ENCODE data around the gene RPS21. TPM values are rescaled to one million over a fixed set of nuclear protein-coding genes. Genes with fewer than 3 reads are reported as not detected.

RPS21 gene
- total and polyA plus RNA-seq, 2 of the 13 experiments (the other 11 are each of a cell fraction or from before 2014, with no cell fraction given): 2,647 to 11,063 TPM

- TF ChIP-seq ZBTB10 (CRISPR knock-in tag; IDR thresholded peaks at IDR 0.05; ENCODE audit: borderline replicate concordance) (peak; percentile 51; the same call in 1 of the 2 replicates), NFIB (CRISPR knock-in tag; IDR thresholded peaks at IDR 0.05; ENCODE audit: borderline replicate concordance) (peak; percentile 50), MAFF (IDR thresholded peaks at IDR 0.05; ENCODE audit: low read depth, low read length) (peak; percentile 33; the same call in 1 of the 2 replicates), MLLT10 (CRISPR knock-in tag; IDR thresholded peaks at IDR 0.05) (no peak), ZSCAN31 (CRISPR knock-in tag; IDR thresholded peaks at IDR 0.05; ENCODE audit: low read depth) (peak; percentile 78; the same call in 1 of the 2 replicates), CBX5 (CRISPR knock-in tag; IDR thresholded peaks at IDR 0.05; ENCODE audit: borderline replicate concordance) (0 out of 2 replicates have a peak, but pooled peaks have one; percentile 21), CEBPZ (IDR thresholded peaks at IDR 0.05; ENCODE audit: low read length) (no peak), ZNF326 (CRISPR knock-in tag; IDR thresholded peaks at IDR 0.05; ENCODE audit: borderline replicate concordance) (0 out of 2 replicates have a peak, but pooled peaks have one; percentile 17), ZNF557 (CRISPR knock-in tag; IDR thresholded peaks at IDR 0.05) (peak; percentile 79; the same call in 1 of the 2 replicates), MATR3 (CRISPR knock-in tag; IDR thresholded peaks at IDR 0.05) (no peak), ZNF333 (CRISPR knock-in tag; IDR thresholded peaks at IDR 0.05; ENCODE audit: borderline replicate concordance) (peak; percentile 75; the same call in 1 of the 2 replicates), HNF4A (CRISPR knock-in tag; IDR thresholded peaks at IDR 0.05) (peak; percentile 94), ZNF335 (CRISPR knock-in tag; IDR thresholded peaks at IDR 0.05) (no peak), ZNF547 (CRISPR knock-in tag; IDR thresholded peaks at IDR 0.05) (no peak; the same call in 1 of the 2 replicates), FOXP4 (CRISPR knock-in tag; IDR thresholded peaks at IDR 0.05) (no peak), ZNF264 (CRISPR knock-in tag; IDR thresholded peaks at IDR 0.05) (peak; percentile 85; the same call in 1 of the 2 replicates), CSRNP2 (CRISPR knock-in tag; conservative IDR thresholded peaks at IDR 0.05; ENCODE audit: low read depth) (no peak)
- TF ChIP-seq, protein P1, sequence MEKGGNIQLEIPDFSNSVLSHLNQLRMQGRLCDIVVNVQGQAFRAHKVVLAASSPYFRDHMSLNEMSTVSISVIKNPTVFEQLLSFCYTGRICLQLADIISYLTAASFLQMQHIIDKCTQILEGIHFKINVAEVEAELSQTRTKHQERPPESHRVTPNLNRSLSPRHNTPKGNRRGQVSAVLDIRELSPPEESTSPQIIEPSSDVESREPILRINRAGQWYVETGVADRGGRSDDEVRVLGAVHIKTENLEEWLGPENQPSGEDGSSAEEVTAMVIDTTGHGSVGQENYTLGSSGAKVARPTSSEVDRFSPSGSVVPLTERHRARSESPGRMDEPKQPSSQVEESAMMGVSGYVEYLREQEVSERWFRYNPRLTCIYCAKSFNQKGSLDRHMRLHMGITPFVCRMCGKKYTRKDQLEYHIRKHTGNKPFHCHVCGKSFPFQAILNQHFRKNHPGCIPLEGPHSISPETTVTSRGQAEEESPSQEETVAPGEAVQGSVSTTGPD (CRISPR knock-in tag; IDR thresholded peaks at IDR 0.05): peak; percentile 73; the same call in 1 of the 2 replicates
Measured at GRCh38 chr20:62411479-62412193, 24.7 kb downstream of the RPS21 start (continued).

Measured in HepG2 (cell line).